ENCODE measurements around the gene RUNX1. TPM values are rescaled to one million over a fixed set of nuclear protein-coding genes. Genes with fewer than 3 reads are reported as not detected.

Gene RUNX1
- total and polyA plus RNA-seq, 2 donors (not counting 3 experiments of a cell fraction or from before 2014, with no cell fraction given) = 4.6 to 17.9 TPM

- H3K79me2 ChIP-seq (ENCODE audit: control insufficient read depth, insufficient read depth, low read length) = peaks cover 11% of the 10 kb centered on the region
- dilution Hi-C loops (cut with MboI; ENCODE audit: extremely low pct_ligation_motif_present, low sequenced_read_pairs) = no loop called here
- no peaks in the 10 kb centered on the region for H3K9me3 ChIP-seq (replicated peaks; ENCODE audit: control insufficient read depth, insufficient read depth, low read length)
- no peaks in the 10 kb centered on the region for H3K4me1 ChIP-seq (ENCODE audit: control insufficient read depth, extremely low read depth, insufficient read depth, low read length)
- POLR2A ChIA-PET = no interaction called here
- H3K27ac ChIP-seq (ENCODE audit: insufficient read depth, low read depth, low read length) = no peak overlapping the region
- H3K36me3 ChIP-seq (ENCODE audit: control insufficient read depth in 2 of 2, extremely low read depth in 1 of 2, insufficient read depth in 2 of 2, low read length in 2 of 2) = peaks cover 0 to 10% of the 10 kb centered on the region in 2 experiments
- BruUV-seq (replicated peaks) = no TSS peak
- no peaks in the 10 kb centered on the region for H3K9me1 ChIP-seq (replicated peaks; ENCODE audit: control insufficient read depth, extremely low read depth, insufficient read depth, low read length)
- DNase-seq (ENCODE audit: low read depth, low spot score) (no peak), FAIRE-seq (no peak)
- no peaks in the 10 kb centered on the region for H3K27me3 ChIP-seq (ENCODE audit: control insufficient read depth in 2 of 2, insufficient read depth in 2 of 2, low read length in 2 of 2)
- CTCF ChIA-PET = no interaction called here
- no peaks in the 10 kb centered on the region for H4K20me1 ChIP-seq (replicated peaks; ENCODE audit: control insufficient read depth, extremely low read depth, insufficient read depth, low read length)
- intact Hi-C loops (cut with micrococcal nuclease) = no loop called here
- no peak overlapping the region for H3K4me2 ChIP-seq (ENCODE audit: insufficient read depth, low read length)
- H3K4me3 ChIP-seq (replicated peaks in 1 of 3; ENCODE audit: insufficient read depth in 1 of 3, low read depth in 1 of 3, low read length in 3 of 3) = no peak overlapping the region
- H3K9ac ChIP-seq (replicated peaks; ENCODE audit: extremely low read depth, insufficient read depth, low read length) = no peak overlapping the region
- H2AFZ ChIP-seq (ENCODE audit: low read depth, low read length) = no peak overlapping the region
- TF ChIP-seq MYC (IDR thresholded peaks at IDR 0.05; ENCODE audit: low read depth, low read length) (no peak), POLR2AphosphoS5 (IDR thresholded peaks at IDR 0.05; ENCODE audit: insufficient read depth, low read depth, low read length) (no peak), POLR2A (IDR thresholded peaks at IDR 0.05; ENCODE audit: low read depth, low read length) (no peak), JUN (IDR thresholded peaks at IDR 0.05; ENCODE audit: borderline replicate concordance, insufficient read depth, insufficient read length, low read depth) (no peak), CTCF (IDR thresholded peaks at IDR 0.05; ENCODE audit: extremely low read depth in 1 of 2, insufficient read depth in 1 of 2, low read depth in 1 of 2, low read length in 2 of 2) (no peak), EZH2 (IDR thresholded peaks at IDR 0.05; ENCODE audit: borderline replicate concordance, low read depth, low read length, severe bottlenecking) (no peak), GATA2 (IDR thresholded peaks at IDR 0.05; ENCODE audit: insufficient read depth, insufficient read length, low read depth, low read length) (no peak), FOS (IDR thresholded peaks at IDR 0.05; ENCODE audit: borderline replicate concordance, insufficient read depth, low read length) (no peak), MAX (IDR thresholded peaks at IDR 0.05; ENCODE audit: insufficient read depth, insufficient read length) (no peak)
Observed at GRCh38 chr21:34819357-34819999, 229.6 kb downstream of the RUNX1 start.

Measured in endothelial cell of umbilical vein (primary cell).